Skeletal muscle tissue (tissue), 4 donors: ENCODE data around the gene HOXD13. TPM values are rescaled to one million over a fixed set of nuclear protein-coding genes. Genes with fewer than 3 reads are reported as not detected.

ENCODE experiments used
- H3K27ac ChIP-seq: one replicate; pipeline ENCODE4 v1.7.0; 2013; ENCODE audit warnings: mild to moderate bottlenecking, low read depth, low read length, inconsistent platforms
- H3K27me3 ChIP-seq, 3 donors: one replicate each; pipeline ENCODE4 v1.7.0; 2013; ENCODE audit warnings: low read length in 3 of 3; ENCODE audit not compliant: control insufficient read depth in 3 of 3, insufficient read depth in 3 of 3
- H3K36me3 ChIP-seq, 3 donors: one replicate each; pipeline ENCODE4 v1.7.0; 2013; ENCODE audit warnings: low read length in 3 of 3; ENCODE audit not compliant: control insufficient read depth in 3 of 3, insufficient read depth in 3 of 3
- H3K4me1 ChIP-seq, 3 donors: one replicate each; pipeline ENCODE4 v1.7.0; 2013; ENCODE audit warnings: low read length in 3 of 3, mild to moderate bottlenecking in 3 of 3; ENCODE audit not compliant: control insufficient read depth in 3 of 3, insufficient read depth in 3 of 3
- H3K4me3 ChIP-seq, 3 donors: one replicate each; pipeline ENCODE4 v1.7.0; 2013; ENCODE audit warnings: low read length in 3 of 3
- H3K9ac ChIP-seq, 3 donors: one replicate each; pipeline ENCODE4 v1.7.0; 2013; ENCODE audit warnings: low read length in 3 of 3, mild to moderate bottlenecking in 3 of 3, moderate library complexity in 2 of 3, low read depth in 1 of 3
- H3K9me3 ChIP-seq, 3 donors: one replicate each; pipeline ENCODE4 v1.7.0; 2013; ENCODE audit warnings: low read length in 3 of 3; ENCODE audit not compliant: control insufficient read depth in 3 of 3
- total RNA-seq: library from RNA; depleted of rRNA; stranded (reverse); fragments of >200 nt; gene quantifications from one replicate; pipeline ENCODE4 v1.2.3, GENCODE V29; 2014
- donor health status: Osteomylitis.

HOXD13 gene
- total RNA-seq, 1 donor from 2014 or later = under 0.01 TPM

GRCh38 chr2:176124947-176125771, 32.6 kb downstream of the HOXD13 start:
- H3K4me3 ChIP-seq = no peak overlapping the region
- no peaks in the 10 kb centered on the region for H3K36me3 ChIP-seq
- H3K4me1 ChIP-seq = peaks cover 7 to 16% (median 15%) of the 10 kb centered on the region in 3 donors
- H3K9me3 ChIP-seq = no peaks in the 10 kb centered on the region
- H3K27ac ChIP-seq = no peak overlapping the region
- no peak overlapping the region for H3K9ac ChIP-seq
- peaks cover 31 to 76% (median 70%) of the 10 kb centered on the region in 3 donors for H3K27me3 ChIP-seq

- Histone ChIP-seq H3K27me3 (peaks cover 27 to 71% (median 68%) of the 10 kb centered on the region in 3 donors), H3K4me3 (no peak overlapping the region), H3K27ac (no peak overlapping the region), H3K36me3 (no peaks in the 10 kb centered on the region), H3K9me3 (no peaks in the 10 kb centered on the region), H3K9ac (no peak overlapping the region), H3K4me1 (peaks cover 7 to 16% (median 15%) of the 10 kb centered on the region in 3 donors)
Observed at GRCh38 chr2:176125772-176126054, 33.2 kb downstream of the HOXD13 start.

- Histone ChIP-seq H3K9ac (no peak overlapping the region), H3K9me3 (no peaks in the 10 kb centered on the region), H3K4me3 (peak overlapping the region in 1 of 3 donors; percentile 48), H3K4me1 (peaks cover 7 to 15% (median 13%) of the 10 kb centered on the region in 3 donors), H3K36me3 (peaks cover 0 to 1% (median 0%) of the 10 kb centered on the region in 3 donors), H3K27ac (no peak overlapping the region), H3K27me3 (peaks cover 13 to 64% (median 55%) of the 10 kb centered on the region in 3 donors)
Observed at GRCh38 chr2:176126929-176127773, 34.6 kb downstream of the HOXD13 start.

GRCh38 chr2:176127774-176128072, 35.2 kb downstream of the HOXD13 start:
- H3K4me3 ChIP-seq = no peak overlapping the region
- no peak overlapping the region for H3K27ac ChIP-seq
- peaks cover 0 to 2% (median 0%) of the 10 kb centered on the region in 3 donors for H3K36me3 ChIP-seq
- H3K9me3 ChIP-seq = no peaks in the 10 kb centered on the region
- H3K9ac ChIP-seq = no peak overlapping the region
- H3K27me3 ChIP-seq = peaks cover 9 to 62% (median 53%) of the 10 kb centered on the region in 3 donors
- H3K4me1 ChIP-seq = peaks cover 7 to 12% (median 11%) of the 10 kb centered on the region in 3 donors

GRCh38 chr2:176128172-176128981, 35.9 kb downstream of the HOXD13 start:
- Histone ChIP-seq H3K36me3 (peaks cover 0 to 2% (median 0%) of the 10 kb centered on the region in 3 donors), H3K9me3 (no peaks in the 10 kb centered on the region), H3K27me3 (peaks cover 9 to 62% (median 48%) of the 10 kb centered on the region in 3 donors), H3K4me1 (peaks cover 7 to 10% (median 8%) of the 10 kb centered on the region in 3 donors), H3K27ac (peak overlapping the region; percentile 78), H3K9ac (peak overlapping the region in 2 of 3 donors; percentile 57 to 69), H3K4me3 (peak overlapping the region; percentile 68 to 75 (median 69))

- H3K27ac ChIP-seq = peak within 1 kb of the TSS; percentile 78
- H3K9me3 ChIP-seq = no peaks in the 10 kb centered on the region
- peak within 1 kb of the TSS; percentile 61 to 76 (median 69) for H3K9ac ChIP-seq
- H3K27me3 ChIP-seq = peaks cover 11 to 61% (median 41%) of the 10 kb centered on the region in 3 donors
- H3K36me3 ChIP-seq = peaks cover 0 to 2% (median 0%) of the 10 kb centered on the region in 3 donors
- H3K4me3 ChIP-seq = peak within 1 kb of the TSS; percentile 68 to 78 (median 75)
- peaks cover 3 to 12% (median 5%) of the 10 kb centered on the region in 3 donors for H3K4me1 ChIP-seq
Observed at GRCh38 chr2:176128982-176129796, 36.7 kb downstream of the HOXD13 start, which contains the start of gene HOXD8. Gene HOXD8 (plus strand): TSS chr2:176129705. CDS start chr2:176130367, 662 bp downstream.

GRCh38 chr2:176129813-176130146, 37.3 kb downstream of the HOXD13 start:
- Histone ChIP-seq H3K4me1 (peaks cover 3 to 16% (median 5%) of the 10 kb centered on the region in 3 donors), H3K9ac (peak overlapping the region in 2 of 3 donors; percentile 25 to 76), H3K4me3 (peak overlapping the region in 1 of 3 donors; percentile 69), H3K27me3 (peaks cover 13 to 58% (median 36%) of the 10 kb centered on the region in 3 donors), H3K9me3 (no peaks in the 10 kb centered on the region), H3K27ac (peak overlapping the region; percentile 78), H3K36me3 (peaks cover 0 to 2% (median 0%) of the 10 kb centered on the region in 3 donors)

GRCh38 chr2:176130147-176130956, 37.8 kb downstream of the HOXD13 start:
- peaks cover 13 to 58% (median 33%) of the 10 kb centered on the region in 3 donors for H3K27me3 ChIP-seq
- peak overlapping the region; percentile 78 for H3K27ac ChIP-seq
- peak overlapping the region; percentile 25 to 76 (median 63) for H3K9ac ChIP-seq
- H3K9me3 ChIP-seq = no peaks in the 10 kb centered on the region
- H3K4me3 ChIP-seq = peak overlapping the region; percentile 22 to 78 (median 69)
- H3K4me1 ChIP-seq = peaks cover 7 to 22% (median 10%) of the 10 kb centered on the region in 3 donors
- peaks cover 0 to 2% (median 0%) of the 10 kb centered on the region in 3 donors for H3K36me3 ChIP-seq
